ENCODE results near the gene DDR1. TPM values are rescaled to one million over a fixed set of nuclear protein-coding genes. Genes with fewer than 3 reads are reported as not detected.

The DDR1 gene
- total RNA-seq, 1 experiment from 2014 or later: 230 TPM

DNA sequence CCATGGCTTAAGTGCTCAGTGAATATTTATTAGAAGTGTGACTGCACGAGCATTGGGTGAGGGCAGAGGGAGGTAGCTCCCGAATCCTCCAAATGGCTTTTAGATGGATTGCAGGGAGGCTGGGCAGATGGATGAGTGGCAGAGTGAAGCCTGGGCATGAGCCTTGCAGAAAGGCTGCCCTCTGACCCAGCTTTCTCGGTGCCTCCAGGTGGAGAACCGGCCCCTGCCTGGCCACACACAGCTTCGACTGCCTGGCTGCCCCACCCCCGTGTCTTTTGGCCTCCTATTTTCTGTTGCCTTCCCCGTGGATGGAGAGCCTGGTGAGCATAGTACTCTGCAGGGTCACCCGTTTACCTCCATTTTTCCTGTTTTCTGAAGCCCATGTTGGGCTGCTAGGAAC lies 33.2 kb downstream of the DDR1 start:
- ATAC-seq (no peak), DNase-seq (ENCODE audit: low spot score) (no peak)
- no peaks in the 10 kb centered on the region for H3K9me3 Mint-ChIP-seq
- no peak overlapping the region for H3K4me3 Mint-ChIP-seq
- ChIA-PET POLR2A (interaction anchor here (0.7 kb wide), 1 partner anchor 33 kb away, joined by 3 read pairs; no protein-coding TSS in a partner anchor), CTCF (interaction anchor here (1.1 to 6.4 kb wide), 6 partner anchors 95 to 170 kb away, joined by 3 to 124 read pairs (median 4); no protein-coding TSS in a partner anchor)
- peaks cover 52% of the 10 kb centered on the region for H3K36me3 Mint-ChIP-seq
- H3K27me3 Mint-ChIP-seq (ENCODE audit: low read depth): no peaks in the 10 kb centered on the region
- H3K27ac Mint-ChIP-seq: no peak overlapping the region
- H3K4me1 Mint-ChIP-seq: peaks cover 22% of the 10 kb centered on the region
- TF ChIP-seq, protein P1, sequence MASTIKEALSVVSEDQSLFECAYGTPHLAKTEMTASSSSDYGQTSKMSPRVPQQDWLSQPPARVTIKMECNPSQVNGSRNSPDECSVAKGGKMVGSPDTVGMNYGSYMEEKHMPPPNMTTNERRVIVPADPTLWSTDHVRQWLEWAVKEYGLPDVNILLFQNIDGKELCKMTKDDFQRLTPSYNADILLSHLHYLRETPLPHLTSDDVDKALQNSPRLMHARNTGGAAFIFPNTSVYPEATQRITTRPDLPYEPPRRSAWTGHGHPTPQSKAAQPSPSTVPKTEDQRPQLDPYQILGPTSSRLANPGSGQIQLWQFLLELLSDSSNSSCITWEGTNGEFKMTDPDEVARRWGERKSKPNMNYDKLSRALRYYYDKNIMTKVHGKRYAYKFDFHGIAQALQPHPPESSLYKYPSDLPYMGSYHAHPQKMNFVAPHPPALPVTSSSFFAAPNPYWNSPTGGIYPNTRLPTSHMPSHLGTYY (CRISPR knock-in tag; IDR thresholded peaks at IDR 0.05): no peak
- TF ChIP-seq SMAD4 (CRISPR knock-in tag; IDR thresholded peaks at IDR 0.05): no peak
- no peak for TF ChIP-seq ZNF423 (CRISPR knock-in tag; IDR thresholded peaks at IDR 0.05)
- TF ChIP-seq NR2C2 (CRISPR knock-in tag; IDR thresholded peaks at IDR 0.05): no peak
- no peak for TF ChIP-seq NFYB (CRISPR knock-in tag; conservative IDR thresholded peaks at IDR 0.05; ENCODE audit: low read depth)
- TF ChIP-seq OVOL2 (CRISPR knock-in tag; IDR thresholded peaks at IDR 0.05; ENCODE audit: borderline replicate concordance): no peak
- TF ChIP-seq, protein P2, sequence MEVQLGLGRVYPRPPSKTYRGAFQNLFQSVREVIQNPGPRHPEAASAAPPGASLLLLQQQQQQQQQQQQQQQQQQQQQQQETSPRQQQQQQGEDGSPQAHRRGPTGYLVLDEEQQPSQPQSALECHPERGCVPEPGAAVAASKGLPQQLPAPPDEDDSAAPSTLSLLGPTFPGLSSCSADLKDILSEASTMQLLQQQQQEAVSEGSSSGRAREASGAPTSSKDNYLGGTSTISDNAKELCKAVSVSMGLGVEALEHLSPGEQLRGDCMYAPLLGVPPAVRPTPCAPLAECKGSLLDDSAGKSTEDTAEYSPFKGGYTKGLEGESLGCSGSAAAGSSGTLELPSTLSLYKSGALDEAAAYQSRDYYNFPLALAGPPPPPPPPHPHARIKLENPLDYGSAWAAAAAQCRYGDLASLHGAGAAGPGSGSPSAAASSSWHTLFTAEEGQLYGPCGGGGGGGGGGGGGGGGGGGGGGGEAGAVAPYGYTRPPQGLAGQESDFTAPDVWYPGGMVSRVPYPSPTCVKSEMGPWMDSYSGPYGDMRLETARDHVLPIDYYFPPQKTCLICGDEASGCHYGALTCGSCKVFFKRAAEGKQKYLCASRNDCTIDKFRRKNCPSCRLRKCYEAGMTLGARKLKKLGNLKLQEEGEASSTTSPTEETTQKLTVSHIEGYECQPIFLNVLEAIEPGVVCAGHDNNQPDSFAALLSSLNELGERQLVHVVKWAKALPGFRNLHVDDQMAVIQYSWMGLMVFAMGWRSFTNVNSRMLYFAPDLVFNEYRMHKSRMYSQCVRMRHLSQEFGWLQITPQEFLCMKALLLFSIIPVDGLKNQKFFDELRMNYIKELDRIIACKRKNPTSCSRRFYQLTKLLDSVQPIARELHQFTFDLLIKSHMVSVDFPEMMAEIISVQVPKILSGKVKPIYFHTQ (CRISPR knock-in tag; IDR thresholded peaks at IDR 0.05): no peak
- TF ChIP-seq NFATC4 (CRISPR knock-in tag; IDR thresholded peaks at IDR 0.05): no peak
- no peak for TF ChIP-seq JUN (CRISPR knock-in tag; IDR thresholded peaks at IDR 0.05)
- TF ChIP-seq TEAD4 (CRISPR knock-in tag; IDR thresholded peaks at IDR 0.05): no peak
- TF ChIP-seq TEAD1 (CRISPR knock-in tag; IDR thresholded peaks at IDR 0.05): no peak
- TF ChIP-seq PRRX2 (CRISPR knock-in tag; IDR thresholded peaks at IDR 0.05): no peak
- TF ChIP-seq ZNF263 (CRISPR knock-in tag; IDR thresholded peaks at IDR 0.05; ENCODE audit: low read depth): no peak

DNA sequence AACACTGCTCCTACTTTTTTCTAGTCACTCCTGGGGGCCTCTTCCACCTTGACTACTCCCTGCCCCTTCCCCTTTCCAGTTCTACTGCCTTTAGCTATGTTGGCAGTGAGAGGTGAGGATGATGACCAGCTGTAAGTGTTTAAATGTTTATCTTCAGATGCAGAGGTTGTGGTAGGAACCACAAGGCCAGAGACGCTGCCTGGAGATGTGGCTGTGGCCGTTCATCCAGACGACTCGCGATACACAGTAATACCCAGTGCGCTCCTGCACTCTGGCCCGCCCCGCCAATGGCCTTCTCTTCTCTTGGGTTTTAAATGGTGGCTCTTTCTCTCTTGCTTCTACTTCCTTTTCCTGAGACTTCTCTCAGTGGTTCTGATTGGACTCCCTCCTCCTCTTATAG lies 34.4 kb downstream of the DDR1 start:
- peaks cover 61% of the 10 kb centered on the region for H3K36me3 Mint-ChIP-seq
- H3K27ac Mint-ChIP-seq: no peak overlapping the region
- DNase-seq (ENCODE audit: low spot score): no peak
- no peak overlapping the region for H3K4me3 Mint-ChIP-seq
- no peak for TF ChIP-seq OVOL2 (CRISPR knock-in tag; IDR thresholded peaks at IDR 0.05; ENCODE audit: borderline replicate concordance)
- no peak for TF ChIP-seq ZNF121 (CRISPR knock-in tag; IDR thresholded peaks at IDR 0.05)
- no peak for TF ChIP-seq SMAD4 (CRISPR knock-in tag; IDR thresholded peaks at IDR 0.05)
- TF ChIP-seq MXD4 (CRISPR knock-in tag; IDR thresholded peaks at IDR 0.05; ENCODE audit: borderline replicate concordance): no peak
- TF ChIP-seq, protein P3, sequence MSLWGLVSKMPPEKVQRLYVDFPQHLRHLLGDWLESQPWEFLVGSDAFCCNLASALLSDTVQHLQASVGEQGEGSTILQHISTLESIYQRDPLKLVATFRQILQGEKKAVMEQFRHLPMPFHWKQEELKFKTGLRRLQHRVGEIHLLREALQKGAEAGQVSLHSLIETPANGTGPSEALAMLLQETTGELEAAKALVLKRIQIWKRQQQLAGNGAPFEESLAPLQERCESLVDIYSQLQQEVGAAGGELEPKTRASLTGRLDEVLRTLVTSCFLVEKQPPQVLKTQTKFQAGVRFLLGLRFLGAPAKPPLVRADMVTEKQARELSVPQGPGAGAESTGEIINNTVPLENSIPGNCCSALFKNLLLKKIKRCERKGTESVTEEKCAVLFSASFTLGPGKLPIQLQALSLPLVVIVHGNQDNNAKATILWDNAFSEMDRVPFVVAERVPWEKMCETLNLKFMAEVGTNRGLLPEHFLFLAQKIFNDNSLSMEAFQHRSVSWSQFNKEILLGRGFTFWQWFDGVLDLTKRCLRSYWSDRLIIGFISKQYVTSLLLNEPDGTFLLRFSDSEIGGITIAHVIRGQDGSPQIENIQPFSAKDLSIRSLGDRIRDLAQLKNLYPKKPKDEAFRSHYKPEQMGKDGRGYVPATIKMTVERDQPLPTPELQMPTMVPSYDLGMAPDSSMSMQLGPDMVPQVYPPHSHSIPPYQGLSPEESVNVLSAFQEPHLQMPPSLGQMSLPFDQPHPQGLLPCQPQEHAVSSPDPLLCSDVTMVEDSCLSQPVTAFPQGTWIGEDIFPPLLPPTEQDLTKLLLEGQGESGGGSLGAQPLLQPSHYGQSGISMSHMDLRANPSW (CRISPR knock-in tag; conservative IDR thresholded peaks at IDR 0.05; ENCODE audit: low read depth): no peak
- no peak for TF ChIP-seq JUN (CRISPR knock-in tag; IDR thresholded peaks at IDR 0.05)
- TF ChIP-seq, protein P4, sequence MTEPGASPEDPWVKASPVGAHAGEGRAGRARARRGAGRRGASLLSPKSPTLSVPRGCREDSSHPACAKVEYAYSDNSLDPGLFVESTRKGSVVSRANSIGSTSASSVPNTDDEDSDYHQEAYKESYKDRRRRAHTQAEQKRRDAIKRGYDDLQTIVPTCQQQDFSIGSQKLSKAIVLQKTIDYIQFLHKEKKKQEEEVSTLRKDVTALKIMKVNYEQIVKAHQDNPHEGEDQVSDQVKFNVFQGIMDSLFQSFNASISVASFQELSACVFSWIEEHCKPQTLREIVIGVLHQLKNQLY (CRISPR knock-in tag; IDR thresholded peaks at IDR 0.05): no peak
- TF ChIP-seq, protein P5, sequence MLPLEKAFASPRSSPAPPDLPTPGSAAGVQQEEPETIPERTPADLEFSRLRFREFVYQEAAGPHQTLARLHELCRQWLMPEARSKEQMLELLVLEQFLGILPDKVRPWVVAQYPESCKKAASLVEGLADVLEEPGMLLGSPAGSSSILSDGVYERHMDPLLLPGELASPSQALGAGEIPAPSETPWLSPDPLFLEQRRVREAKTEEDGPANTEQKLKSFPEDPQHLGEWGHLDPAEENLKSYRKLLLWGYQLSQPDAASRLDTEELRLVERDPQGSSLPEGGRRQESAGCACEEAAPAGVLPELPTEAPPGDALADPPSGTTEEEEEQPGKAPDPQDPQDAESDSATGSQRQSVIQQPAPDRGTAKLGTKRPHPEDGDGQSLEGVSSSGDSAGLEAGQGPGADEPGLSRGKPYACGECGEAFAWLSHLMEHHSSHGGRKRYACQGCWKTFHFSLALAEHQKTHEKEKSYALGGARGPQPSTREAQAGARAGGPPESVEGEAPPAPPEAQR (CRISPR knock-in tag; IDR thresholded peaks at IDR 0.05): no peak
- TF ChIP-seq CBFB (CRISPR knock-in tag; IDR thresholded peaks at IDR 0.05; ENCODE audit: low read depth): no peak
- no peak for TF ChIP-seq ZNF263 (CRISPR knock-in tag; IDR thresholded peaks at IDR 0.05; ENCODE audit: low read depth)
- no peaks in the 10 kb centered on the region for H3K27me3 Mint-ChIP-seq (ENCODE audit: low read depth)
- H3K4me1 Mint-ChIP-seq: peaks cover 19% of the 10 kb centered on the region
- ATAC-seq: no peak
- CTCF ChIA-PET: interaction anchor here (1.9 to 6.4 kb wide), 2 partner anchors 151 to 161 kb away, joined by 12 to 124 read pairs; no protein-coding TSS in a partner anchor
- POLR2A ChIA-PET: interaction anchor here (0.9 kb wide), 1 partner anchor 24 kb away, joined by 3 read pairs; no protein-coding TSS in a partner anchor
- no peaks in the 10 kb centered on the region for H3K9me3 Mint-ChIP-seq
